Sigmoid colon (tissue), 4 donors: Measurements from ENCODE around the gene LPP.

ENCODE experiments used
- EP300 ChIP-seq, 4 donors: sonication (generic); formaldehyde crosslinking; IDR thresholded peaks; one replicate each; pipeline ENCODE4 v1.6.1; 2017; ENCODE audit warnings: antibody characterized with exemption in 4 of 4
- POLR2A ChIP-seq, 2 donors: fragments of 450-650 bp; IDR thresholded peaks; one replicate each; pipeline ENCODE4 v1.6.1; 2016; ENCODE audit warnings: antibody characterized with exemption in 2 of 2, mild to moderate bottlenecking in 2 of 2, moderate library complexity in 2 of 2

DNA sequence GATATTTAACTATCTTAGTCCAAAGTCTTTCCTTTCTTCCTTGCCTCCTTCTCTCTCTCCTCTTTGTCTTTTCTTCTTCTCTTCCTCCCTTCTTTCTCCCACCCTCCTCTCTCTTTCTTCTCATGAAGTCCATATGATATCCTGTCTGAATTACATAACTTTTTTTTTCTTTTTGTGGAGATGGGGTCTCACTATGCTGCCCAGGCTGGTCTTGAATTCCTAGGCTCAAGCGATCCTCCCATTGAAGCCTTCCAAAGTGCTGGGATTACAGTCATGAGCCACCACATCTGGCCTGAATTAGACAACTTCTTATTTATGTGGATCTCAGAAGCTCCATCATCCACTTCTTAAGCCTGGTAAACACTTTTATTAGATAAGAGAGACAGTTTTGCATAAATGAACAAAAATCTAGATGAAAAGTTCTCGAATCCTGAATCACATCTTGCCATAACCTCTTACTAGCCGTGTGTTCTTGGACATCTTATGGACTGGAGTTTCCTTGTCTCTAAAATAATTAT lies 206.5 kb downstream of the LPP start:
- no peak for TF ChIP-seq EP300 (IDR thresholded peaks at IDR 0.05)
- no peak for TF ChIP-seq POLR2A (IDR thresholded peaks at IDR 0.05)
